OCI-LY1 (cell line): ENCODE measurements around the gene C4orf17.

Experiments used
- H2AFZ ChIP-seq: fragments of 200-600 bp; sonication (generic), shearing (Covaris generic); 2 replicates; pipeline ENCODE4 v1.6.0; 2014; ENCODE audit warnings: antibody characterized with exemption, mild to moderate bottlenecking, low read length
- H3F3A ChIP-seq: fragments of 200-600 bp; sonication (generic), shearing (Covaris generic); 2 replicates; pipeline ENCODE4 v1.6.0; 2014; ENCODE audit warnings: mild to moderate bottlenecking, antibody characterized with exemption, low read length, moderate library complexity; ENCODE audit not compliant: insufficient read depth
- H3K27ac ChIP-seq: fragments of 200-600 bp; sonication (generic); 2 replicates; pipeline ENCODE4 v1.5.1; 2014; ENCODE audit warnings: low read length, mixed run types, mild to moderate bottlenecking, low read depth; ENCODE audit not compliant: poor library complexity, severe bottlenecking
- H3K27me3 ChIP-seq: fragments of 200-600 bp; sonication (generic); 2 replicates; pipeline ENCODE4 v1.6.0; 2014; ENCODE audit warnings: antibody characterized with exemption, mild to moderate bottlenecking, low read length, moderate library complexity; ENCODE audit not compliant: insufficient read depth
- H3K36me3 ChIP-seq: fragments of 200-600 bp; sonication (generic); 2 replicates; pipeline ENCODE4 v1.6.1; 2014; ENCODE audit warnings: mild to moderate bottlenecking, antibody characterized with exemption, low read length, moderate library complexity, mixed read lengths; ENCODE audit not compliant: insufficient read depth
- H3K4me1 ChIP-seq: fragments of 200-600 bp; sonication (generic); 2 replicates; pipeline ENCODE4 v1.5.1; 2014; ENCODE audit warnings: mild to moderate bottlenecking, low read length, moderate library complexity; ENCODE audit not compliant: insufficient read depth, severe bottlenecking
- H3K4me2 ChIP-seq: fragments of 200-600 bp; sonication (generic), shearing (Covaris generic); 2 replicates; pipeline ENCODE4 v1.6.1; 2014; ENCODE audit warnings: low read length
- H3K4me3 ChIP-seq: fragments of 200-600 bp; sonication (generic); 2 replicates; pipeline ENCODE4 v1.5.1; 2014; ENCODE audit warnings: low read length, low read depth, mild to moderate bottlenecking, mixed read lengths; ENCODE audit not compliant: poor library complexity, severe bottlenecking
- H3K79me2 ChIP-seq: fragments of 200-600 bp; shearing (Covaris generic); 2 replicates; pipeline ENCODE4 v1.6.1; 2016; ENCODE audit warnings: mixed run types, low read length, mixed read lengths; ENCODE audit not compliant: insufficient read depth
- H3K9ac ChIP-seq: fragments of 200-600 bp; sonication (generic), shearing (Covaris generic); 2 replicates; pipeline ENCODE4 v1.6.1; 2014; ENCODE audit warnings: mild to moderate bottlenecking, low read length, mixed read lengths
- H3K9me2 ChIP-seq: fragments of 200-600 bp; sonication (generic), shearing (Covaris generic); 2 replicates; pipeline ENCODE4 v1.6.1; 2014; ENCODE audit warnings: low read depth, mild to moderate bottlenecking, low read length, mixed read lengths
- H3K9me3 ChIP-seq: fragments of 200-600 bp; shearing (Covaris generic); 2 replicates; pipeline ENCODE4 v1.6.1; 2014; ENCODE audit warnings: low read length, mixed read lengths
- H4K20me1 ChIP-seq: fragments of 200-600 bp; sonication (generic), shearing (Covaris generic); 2 replicates; pipeline ENCODE4 v1.6.0; 2016; ENCODE audit warnings: mild to moderate bottlenecking, low read length; ENCODE audit not compliant: insufficient read depth
- EZH2 ChIP-seq: fragments of 200-600 bp; sonication (generic), shearing (Covaris generic); IDR thresholded peaks from 2 replicates; pipeline ENCODE4 v1.8.0; 2017; ENCODE audit warnings: borderline replicate concordance, mixed run types, mild to moderate bottlenecking, antibody characterized with exemption, low read length, moderate library complexity, mixed read lengths
- TF ChIP-seq, protein P1 (sequence below): fragments of 200-600 bp; sonication (generic), shearing (Covaris generic); IDR thresholded peaks from 2 replicates; pipeline ENCODE4 v1.5.1; 2017; ENCODE audit warnings: mild to moderate bottlenecking, antibody characterized with exemption, low read length, moderate library complexity, mixed read lengths

Gene C4orf17

GRCh38 chr4:99463566-99463965, 47.3 kb upstream of the C4orf17 start:
- no peak overlapping the region for H2AFZ ChIP-seq
- no peaks in the 10 kb centered on the region for H3K27me3 ChIP-seq
- TF ChIP-seq, protein P1, sequence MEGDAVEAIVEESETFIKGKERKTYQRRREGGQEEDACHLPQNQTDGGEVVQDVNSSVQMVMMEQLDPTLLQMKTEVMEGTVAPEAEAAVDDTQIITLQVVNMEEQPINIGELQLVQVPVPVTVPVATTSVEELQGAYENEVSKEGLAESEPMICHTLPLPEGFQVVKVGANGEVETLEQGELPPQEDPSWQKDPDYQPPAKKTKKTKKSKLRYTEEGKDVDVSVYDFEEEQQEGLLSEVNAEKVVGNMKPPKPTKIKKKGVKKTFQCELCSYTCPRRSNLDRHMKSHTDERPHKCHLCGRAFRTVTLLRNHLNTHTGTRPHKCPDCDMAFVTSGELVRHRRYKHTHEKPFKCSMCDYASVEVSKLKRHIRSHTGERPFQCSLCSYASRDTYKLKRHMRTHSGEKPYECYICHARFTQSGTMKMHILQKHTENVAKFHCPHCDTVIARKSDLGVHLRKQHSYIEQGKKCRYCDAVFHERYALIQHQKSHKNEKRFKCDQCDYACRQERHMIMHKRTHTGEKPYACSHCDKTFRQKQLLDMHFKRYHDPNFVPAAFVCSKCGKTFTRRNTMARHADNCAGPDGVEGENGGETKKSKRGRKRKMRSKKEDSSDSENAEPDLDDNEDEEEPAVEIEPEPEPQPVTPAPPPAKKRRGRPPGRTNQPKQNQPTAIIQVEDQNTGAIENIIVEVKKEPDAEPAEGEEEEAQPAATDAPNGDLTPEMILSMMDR = no peak
- no peak for TF ChIP-seq EZH2
- H3K4me2 ChIP-seq = no peak overlapping the region
- no peaks in the 10 kb centered on the region for H4K20me1 ChIP-seq
- no peak overlapping the region for H3K9ac ChIP-seq
- H3K9me3 ChIP-seq = no peaks in the 10 kb centered on the region
- no peaks in the 10 kb centered on the region for H3K36me3 ChIP-seq
- H3F3A ChIP-seq = no peaks in the 10 kb centered on the region
- no peak overlapping the region for H3K4me3 ChIP-seq
- no peaks in the 10 kb centered on the region for H3K9me2 ChIP-seq
- no peaks in the 10 kb centered on the region for H3K4me1 ChIP-seq
- no peaks in the 10 kb centered on the region for H3K79me2 ChIP-seq
- no peak overlapping the region for H3K27ac ChIP-seq

- H3K4me2 ChIP-seq = no peak overlapping the region
- H4K20me1 ChIP-seq = no peaks in the 10 kb centered on the region
- no peak overlapping the region for H3K27ac ChIP-seq
- H3K4me1 ChIP-seq = no peaks in the 10 kb centered on the region
- H3F3A ChIP-seq = no peaks in the 10 kb centered on the region
- TF ChIP-seq EZH2 = no peak
- TF ChIP-seq, protein P1 = no peak
- H3K4me3 ChIP-seq = no peak overlapping the region
- no peaks in the 10 kb centered on the region for H3K79me2 ChIP-seq
- no peaks in the 10 kb centered on the region for H3K36me3 ChIP-seq
- H3K9me2 ChIP-seq = no peaks in the 10 kb centered on the region
- H3K9ac ChIP-seq = no peak overlapping the region
- H3K27me3 ChIP-seq = no peaks in the 10 kb centered on the region
- no peak overlapping the region for H2AFZ ChIP-seq
- no peaks in the 10 kb centered on the region for H3K9me3 ChIP-seq
Measured at GRCh38 chr4:99467887-99468286, 42.9 kb upstream of the C4orf17 start.

DNA sequence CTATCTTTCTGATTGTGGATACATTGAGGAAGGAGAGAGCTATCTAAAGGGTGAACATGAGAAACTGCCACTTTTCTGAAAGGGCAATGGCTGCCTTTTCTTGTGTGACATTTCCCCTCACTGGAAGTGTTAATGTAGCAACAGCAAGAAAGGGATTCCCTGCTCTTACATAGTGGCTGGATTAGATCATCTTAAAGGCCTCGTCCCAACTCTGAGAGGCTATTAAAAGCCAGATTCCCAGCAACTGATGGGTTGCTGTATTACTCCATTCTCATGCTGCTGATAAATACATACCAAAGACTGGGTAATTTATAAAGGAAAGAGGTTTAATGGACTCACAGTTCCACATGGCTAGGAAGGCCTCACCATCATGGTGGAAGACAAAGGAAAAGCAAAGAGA, 41.9 kb upstream of the C4orf17 start:
- H3K4me2 ChIP-seq = no peak overlapping the region
- no peaks in the 10 kb centered on the region for H3K9me2 ChIP-seq
- no peak overlapping the region for H3K4me3 ChIP-seq
- no peaks in the 10 kb centered on the region for H3K79me2 ChIP-seq
- no peaks in the 10 kb centered on the region for H4K20me1 ChIP-seq
- no peaks in the 10 kb centered on the region for H3K27me3 ChIP-seq
- TF ChIP-seq EZH2 = no peak
- TF ChIP-seq, protein P1 = no peak
- H3K36me3 ChIP-seq = no peaks in the 10 kb centered on the region
- H3K27ac ChIP-seq = no peak overlapping the region
- H3K9me3 ChIP-seq = no peaks in the 10 kb centered on the region
- no peaks in the 10 kb centered on the region for H3F3A ChIP-seq
- H3K9ac ChIP-seq = no peak overlapping the region
- no peak overlapping the region for H2AFZ ChIP-seq
- no peaks in the 10 kb centered on the region for H3K4me1 ChIP-seq
